ENCODE data around the gene FOXO1.

Gene FOXO1

GRCh38 chr13:40597735-40598365 lies 68.6 kb downstream of the FOXO1 start:
- Histone ChIP-seq H3K9me3 (ENCODE audit: control insufficient read depth, insufficient read depth, low read length) (no peaks in the 10 kb centered on the region), H3K36me3 (ENCODE audit: control insufficient read depth, insufficient read depth, low read length) (no peaks in the 10 kb centered on the region), H3K4me1 (ENCODE audit: control insufficient read depth, insufficient read depth, low read length) (peaks cover 26% of the 10 kb centered on the region), H3K4me3 (ENCODE audit: low read depth, low read length) (no peak overlapping the region), H3K9ac (ENCODE audit: low read depth, low read length) (no peak overlapping the region), H3K27me3 (ENCODE audit: control insufficient read depth, insufficient read depth, low read length) (no peaks in the 10 kb centered on the region)

DNA sequence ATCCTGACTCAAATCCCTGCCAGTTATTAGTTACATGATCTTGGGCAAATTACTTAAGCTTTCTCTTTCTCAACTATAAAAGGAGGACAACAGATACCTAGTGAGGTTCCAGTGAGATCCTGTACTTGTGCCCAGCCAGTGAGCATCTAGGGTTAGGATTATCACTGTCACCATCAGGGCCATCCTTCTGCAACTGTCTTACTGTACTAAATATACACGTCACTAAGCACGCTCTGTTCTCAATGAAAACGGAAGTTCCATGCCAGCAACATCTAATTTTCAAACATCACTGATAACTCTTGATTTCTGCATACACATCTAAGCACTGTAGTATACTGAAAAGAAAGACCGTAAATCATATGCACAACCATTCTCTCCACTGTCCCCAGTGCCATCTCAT lies 70.0 kb downstream of the FOXO1 start:
- Histone ChIP-seq H3K27me3 (ENCODE audit: control insufficient read depth, insufficient read depth, low read length) (no peaks in the 10 kb centered on the region), H3K4me3 (ENCODE audit: low read depth, low read length) (no peak overlapping the region), H3K4me1 (ENCODE audit: control insufficient read depth, insufficient read depth, low read length) (peaks cover 17% of the 10 kb centered on the region), H3K36me3 (ENCODE audit: control insufficient read depth, insufficient read depth, low read length) (no peaks in the 10 kb centered on the region), H3K9ac (ENCODE audit: low read depth, low read length) (no peak overlapping the region), H3K9me3 (ENCODE audit: control insufficient read depth, insufficient read depth, low read length) (no peaks in the 10 kb centered on the region)

DNA sequence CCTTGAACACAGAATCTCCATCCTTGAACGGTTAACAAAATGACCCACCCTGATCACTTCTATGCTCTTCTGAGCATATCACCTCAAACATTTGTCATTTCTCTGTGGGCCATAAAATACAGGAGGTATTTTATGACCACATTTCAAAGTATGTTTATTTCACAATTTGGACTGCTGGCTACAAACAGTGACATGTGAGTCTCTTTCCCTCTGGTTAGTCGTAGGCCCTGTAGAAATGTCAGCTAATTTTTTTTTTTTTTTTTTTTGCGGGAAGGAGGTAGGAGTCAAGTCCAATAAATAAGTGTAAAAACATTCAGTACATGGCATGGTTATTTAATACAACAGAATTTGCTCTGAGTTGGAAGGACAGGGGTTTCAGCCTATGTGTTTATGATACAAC lies 70.7 kb downstream of the FOXO1 start:
- H3K36me3 ChIP-seq (ENCODE audit: control insufficient read depth, insufficient read depth, low read length), result no peaks in the 10 kb centered on the region
- peaks cover 17% of the 10 kb centered on the region for H3K4me1 ChIP-seq (ENCODE audit: control insufficient read depth, insufficient read depth, low read length)
- no peak overlapping the region for H3K9ac ChIP-seq (ENCODE audit: low read depth, low read length)
- no peaks in the 10 kb centered on the region for H3K9me3 ChIP-seq (ENCODE audit: control insufficient read depth, insufficient read depth, low read length)
- H3K27me3 ChIP-seq (ENCODE audit: control insufficient read depth, insufficient read depth, low read length), result no peaks in the 10 kb centered on the region
- no peak overlapping the region for H3K4me3 ChIP-seq (ENCODE audit: low read depth, low read length)

- Histone ChIP-seq H3K36me3 (ENCODE audit: control insufficient read depth, insufficient read depth, low read length) (no peaks in the 10 kb centered on the region), H3K4me3 (ENCODE audit: low read depth, low read length) (no peak overlapping the region), H3K9ac (ENCODE audit: low read depth, low read length) (no peak overlapping the region), H3K4me1 (ENCODE audit: control insufficient read depth, insufficient read depth, low read length) (peaks cover 34% of the 10 kb centered on the region), H3K9me3 (ENCODE audit: control insufficient read depth, insufficient read depth, low read length) (no peaks in the 10 kb centered on the region), H3K27me3 (ENCODE audit: control insufficient read depth, insufficient read depth, low read length) (no peaks in the 10 kb centered on the region)
Observed at GRCh38 chr13:40592035-40592434, 74.4 kb downstream of the FOXO1 start.

GRCh38 chr13:40591091-40591490 lies 75.3 kb downstream of the FOXO1 start:
- Histone ChIP-seq H3K36me3 (ENCODE audit: control insufficient read depth, insufficient read depth, low read length) (no peaks in the 10 kb centered on the region), H3K9me3 (ENCODE audit: control insufficient read depth, insufficient read depth, low read length) (no peaks in the 10 kb centered on the region), H3K4me1 (ENCODE audit: control insufficient read depth, insufficient read depth, low read length) (peaks cover 38% of the 10 kb centered on the region), H3K27me3 (ENCODE audit: control insufficient read depth, insufficient read depth, low read length) (no peaks in the 10 kb centered on the region), H3K4me3 (ENCODE audit: low read depth, low read length) (no peak overlapping the region), H3K9ac (ENCODE audit: low read depth, low read length) (no peak overlapping the region)

- Histone ChIP-seq H3K9me3 (ENCODE audit: control insufficient read depth, insufficient read depth, low read length) (no peaks in the 10 kb centered on the region), H3K36me3 (ENCODE audit: control insufficient read depth, insufficient read depth, low read length) (no peaks in the 10 kb centered on the region), H3K4me1 (ENCODE audit: control insufficient read depth, insufficient read depth, low read length) (peaks cover 46% of the 10 kb centered on the region), H3K27me3 (ENCODE audit: control insufficient read depth, insufficient read depth, low read length) (no peaks in the 10 kb centered on the region), H3K4me3 (ENCODE audit: low read depth, low read length) (no peak overlapping the region), H3K9ac (ENCODE audit: low read depth, low read length) (no peak overlapping the region)
Observed at GRCh38 chr13:40590112-40590862, 76.2 kb downstream of the FOXO1 start.

- Histone ChIP-seq H3K4me1 (ENCODE audit: control insufficient read depth, insufficient read depth, low read length) (peaks cover 46% of the 10 kb centered on the region), H3K4me3 (ENCODE audit: low read depth, low read length) (no peak overlapping the region), H3K9me3 (ENCODE audit: control insufficient read depth, insufficient read depth, low read length) (no peaks in the 10 kb centered on the region), H3K27me3 (ENCODE audit: control insufficient read depth, insufficient read depth, low read length) (no peaks in the 10 kb centered on the region), H3K9ac (ENCODE audit: low read depth, low read length) (no peak overlapping the region), H3K36me3 (ENCODE audit: control insufficient read depth, insufficient read depth, low read length) (no peaks in the 10 kb centered on the region)
Observed at GRCh38 chr13:40589285-40590109, 76.9 kb downstream of the FOXO1 start.

DNA sequence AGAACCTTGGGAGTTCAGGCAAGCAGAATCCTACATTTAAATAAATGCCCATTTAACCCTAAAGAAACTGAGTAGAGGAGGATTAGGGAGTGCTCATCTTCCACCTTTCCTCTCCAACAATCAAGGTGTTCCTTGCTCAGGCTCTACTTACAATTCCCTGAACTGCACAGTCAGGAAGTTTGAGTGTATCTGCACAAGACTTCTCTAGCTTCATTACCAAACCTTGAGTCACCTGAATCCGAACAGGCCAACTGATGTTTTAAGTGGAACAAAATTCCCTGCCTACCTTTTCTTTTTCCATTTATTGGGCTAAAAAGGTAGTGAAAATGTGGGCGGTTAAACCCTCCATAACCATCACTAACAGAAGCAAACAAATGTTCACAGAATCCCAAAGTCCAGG lies 78.3 kb downstream of the FOXO1 start:
- Histone ChIP-seq H3K27me3 (ENCODE audit: control insufficient read depth, insufficient read depth, low read length) (no peaks in the 10 kb centered on the region), H3K4me3 (ENCODE audit: low read depth, low read length) (no peak overlapping the region), H3K4me1 (ENCODE audit: control insufficient read depth, insufficient read depth, low read length) (peaks cover 43% of the 10 kb centered on the region), H3K36me3 (ENCODE audit: control insufficient read depth, insufficient read depth, low read length) (no peaks in the 10 kb centered on the region), H3K9ac (ENCODE audit: low read depth, low read length) (no peak overlapping the region), H3K9me3 (ENCODE audit: control insufficient read depth, insufficient read depth, low read length) (peaks cover 4% of the 10 kb centered on the region)

DNA sequence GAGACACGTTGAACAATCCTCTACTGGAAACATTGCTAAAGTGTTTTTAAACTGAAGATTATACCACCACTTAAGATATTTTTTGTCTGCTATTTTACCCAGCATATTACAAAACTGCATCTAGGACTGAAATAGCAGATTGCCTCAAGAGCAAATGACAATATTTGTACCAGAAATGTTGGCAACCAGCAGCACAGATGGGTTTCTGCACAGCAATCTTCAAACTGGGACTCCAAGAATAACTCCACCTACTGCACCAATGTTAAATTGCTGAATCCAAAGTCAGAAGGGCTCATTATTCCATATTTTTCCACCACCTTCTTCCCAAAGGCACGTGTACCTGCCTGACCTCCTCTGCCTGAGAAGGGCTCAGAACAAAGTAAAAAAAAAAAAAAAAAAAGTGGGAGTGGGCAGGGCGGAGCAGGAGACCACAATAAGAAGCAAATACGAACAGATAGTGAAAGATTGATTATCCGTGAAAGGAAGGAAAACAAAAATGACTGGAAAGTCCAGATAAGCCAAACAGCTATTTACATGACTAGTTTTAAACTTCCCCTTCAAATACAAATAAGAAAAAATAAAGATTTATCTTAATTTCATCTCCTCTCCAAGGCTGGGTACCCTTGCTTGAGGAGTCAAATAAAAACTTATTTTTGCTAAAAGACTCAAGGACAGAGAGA lies 79.4 kb downstream of the FOXO1 start:
- Histone ChIP-seq H3K36me3 (ENCODE audit: control insufficient read depth, insufficient read depth, low read length) (no peaks in the 10 kb centered on the region), H3K9ac (ENCODE audit: low read depth, low read length) (no peak overlapping the region), H3K4me3 (ENCODE audit: low read depth, low read length) (no peak overlapping the region), H3K27me3 (ENCODE audit: control insufficient read depth, insufficient read depth, low read length) (no peaks in the 10 kb centered on the region), H3K4me1 (ENCODE audit: control insufficient read depth, insufficient read depth, low read length) (peaks cover 43% of the 10 kb centered on the region), H3K9me3 (ENCODE audit: control insufficient read depth, insufficient read depth, low read length) (peaks cover 6% of the 10 kb centered on the region)

DNA sequence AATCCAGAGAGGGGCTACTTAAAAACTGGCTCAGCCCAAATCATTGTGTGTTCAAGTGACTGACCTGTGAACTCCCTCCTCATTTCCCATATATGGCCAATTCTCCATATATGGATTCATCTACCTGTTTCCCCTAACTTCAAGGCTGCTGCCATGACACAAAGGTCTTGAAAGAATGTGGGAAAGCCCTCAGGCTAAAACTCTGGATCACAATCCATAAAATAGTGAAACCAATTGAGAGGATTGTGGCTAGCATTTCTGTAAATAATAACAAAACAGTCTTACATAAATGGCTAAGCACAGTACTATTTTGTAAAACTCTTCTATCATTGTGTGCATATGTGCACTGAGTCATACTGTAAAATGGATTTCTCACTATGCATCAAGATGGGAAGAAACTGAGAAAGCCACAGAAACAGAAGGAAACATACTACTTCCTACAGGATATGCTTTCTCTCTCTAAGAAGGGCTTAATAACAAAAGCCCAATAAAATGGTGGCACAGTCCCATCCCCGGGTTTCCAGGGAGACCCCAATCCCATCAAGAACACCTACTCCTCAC lies 80.5 kb downstream of the FOXO1 start:
- H3K4me1 ChIP-seq (ENCODE audit: control insufficient read depth, insufficient read depth, low read length), result peaks cover 43% of the 10 kb centered on the region
- H3K4me3 ChIP-seq (ENCODE audit: low read depth, low read length), result no peak overlapping the region
- no peak overlapping the region for H3K9ac ChIP-seq (ENCODE audit: low read depth, low read length)
- peaks cover 6% of the 10 kb centered on the region for H3K9me3 ChIP-seq (ENCODE audit: control insufficient read depth, insufficient read depth, low read length)
- no peaks in the 10 kb centered on the region for H3K36me3 ChIP-seq (ENCODE audit: control insufficient read depth, insufficient read depth, low read length)
- no peaks in the 10 kb centered on the region for H3K27me3 ChIP-seq (ENCODE audit: control insufficient read depth, insufficient read depth, low read length)

DNA sequence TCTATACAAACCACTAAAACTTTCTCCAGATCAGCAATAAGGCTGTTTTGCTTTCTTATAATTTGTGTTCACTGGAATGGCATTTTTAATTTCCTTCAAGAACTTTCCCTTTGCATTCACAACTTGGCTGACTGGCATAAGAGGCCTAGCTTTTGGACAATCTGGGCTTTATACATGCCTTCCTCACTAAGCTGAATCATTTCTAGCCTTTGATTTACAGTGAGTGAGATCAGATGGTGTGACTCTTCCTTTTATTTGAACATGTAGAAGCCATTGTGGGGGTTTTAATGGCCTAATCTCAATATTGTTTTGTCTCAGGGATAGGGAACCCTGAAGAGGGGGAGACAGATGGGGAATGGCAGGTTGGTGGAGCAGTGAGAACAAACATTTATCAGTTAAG lies 82.7 kb downstream of the FOXO1 start:
- H3K9me3 ChIP-seq (ENCODE audit: control insufficient read depth, insufficient read depth, low read length), result peaks cover 6% of the 10 kb centered on the region
- H3K36me3 ChIP-seq (ENCODE audit: control insufficient read depth, insufficient read depth, low read length), result no peaks in the 10 kb centered on the region
- no peaks in the 10 kb centered on the region for H3K27me3 ChIP-seq (ENCODE audit: control insufficient read depth, insufficient read depth, low read length)
- H3K4me3 ChIP-seq (ENCODE audit: low read depth, low read length), result no peak overlapping the region
- H3K9ac ChIP-seq (ENCODE audit: low read depth, low read length), result no peak overlapping the region
- H3K4me1 ChIP-seq (ENCODE audit: control insufficient read depth, insufficient read depth, low read length), result peaks cover 34% of the 10 kb centered on the region

Data from iPS-15b (cell line).